ENCODE data around the gene VAPA. TPM values are rescaled to one million over a fixed set of nuclear protein-coding genes. Genes with fewer than 3 reads are reported as not detected.

VAPA gene
- polyA plus RNA-seq, 1 of the 3 experiments (the other 2 are of a cell fraction), result 109 TPM

GRCh38 chr18:9868857-9869714 lies 44.7 kb upstream of the VAPA start:
- TF ChIP-seq, protein P1, sequence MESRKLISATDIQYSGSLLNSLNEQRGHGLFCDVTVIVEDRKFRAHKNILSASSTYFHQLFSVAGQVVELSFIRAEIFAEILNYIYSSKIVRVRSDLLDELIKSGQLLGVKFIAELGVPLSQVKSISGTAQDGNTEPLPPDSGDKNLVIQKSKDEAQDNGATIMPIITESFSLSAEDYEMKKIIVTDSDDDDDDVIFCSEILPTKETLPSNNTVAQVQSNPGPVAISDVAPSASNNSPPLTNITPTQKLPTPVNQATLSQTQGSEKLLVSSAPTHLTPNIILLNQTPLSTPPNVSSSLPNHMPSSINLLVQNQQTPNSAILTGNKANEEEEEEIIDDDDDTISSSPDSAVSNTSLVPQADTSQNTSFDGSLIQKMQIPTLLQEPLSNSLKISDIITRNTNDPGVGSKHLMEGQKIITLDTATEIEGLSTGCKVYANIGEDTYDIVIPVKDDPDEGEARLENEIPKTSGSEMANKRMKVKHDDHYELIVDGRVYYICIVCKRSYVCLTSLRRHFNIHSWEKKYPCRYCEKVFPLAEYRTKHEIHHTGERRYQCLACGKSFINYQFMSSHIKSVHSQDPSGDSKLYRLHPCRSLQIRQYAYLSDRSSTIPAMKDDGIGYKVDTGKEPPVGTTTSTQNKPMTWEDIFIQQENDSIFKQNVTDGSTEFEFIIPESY (IDR thresholded peaks at IDR 0.05; ENCODE audit: borderline replicate concordance, low read depth), result no peak
- TF ChIP-seq NFIC (IDR thresholded peaks at IDR 0.05; ENCODE audit: borderline replicate concordance) (no peak), FOXM1 (IDR thresholded peaks at IDR 0.05; ENCODE audit: low read depth) (no peak), POLR2AphosphoS5 (IDR thresholded peaks at IDR 0.05; ENCODE audit: low read depth, low read length) (no peak), GATA2 (CRISPR knock-in tag; IDR thresholded peaks at IDR 0.05) (peak; percentile 80), EP300 (IDR thresholded peaks at IDR 0.05; ENCODE audit: borderline replicate concordance in 1 of 2, low read depth in 1 of 2, low read length in 1 of 2) (peak in 1 of 2 experiments; percentile 61; a peak in 1 of 4 replicates), FOSL2 (IDR thresholded peaks at IDR 0.05; ENCODE audit: borderline replicate concordance, low read depth) (no peak), TCF12 (IDR thresholded peaks at IDR 0.05) (no peak), ELF1 (IDR thresholded peaks at IDR 0.05) (no peak)
- TF ChIP-seq, protein P2, sequence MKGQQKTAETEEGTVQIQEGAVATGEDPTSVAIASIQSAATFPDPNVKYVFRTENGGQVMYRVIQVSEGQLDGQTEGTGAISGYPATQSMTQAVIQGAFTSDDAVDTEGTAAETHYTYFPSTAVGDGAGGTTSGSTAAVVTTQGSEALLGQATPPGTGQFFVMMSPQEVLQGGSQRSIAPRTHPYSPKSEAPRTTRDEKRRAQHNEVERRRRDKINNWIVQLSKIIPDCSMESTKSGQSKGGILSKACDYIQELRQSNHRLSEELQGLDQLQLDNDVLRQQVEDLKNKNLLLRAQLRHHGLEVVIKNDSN (IDR thresholded peaks at IDR 0.05; ENCODE audit: borderline replicate concordance, low read depth), result no peak
- TF ChIP-seq, protein P3, sequence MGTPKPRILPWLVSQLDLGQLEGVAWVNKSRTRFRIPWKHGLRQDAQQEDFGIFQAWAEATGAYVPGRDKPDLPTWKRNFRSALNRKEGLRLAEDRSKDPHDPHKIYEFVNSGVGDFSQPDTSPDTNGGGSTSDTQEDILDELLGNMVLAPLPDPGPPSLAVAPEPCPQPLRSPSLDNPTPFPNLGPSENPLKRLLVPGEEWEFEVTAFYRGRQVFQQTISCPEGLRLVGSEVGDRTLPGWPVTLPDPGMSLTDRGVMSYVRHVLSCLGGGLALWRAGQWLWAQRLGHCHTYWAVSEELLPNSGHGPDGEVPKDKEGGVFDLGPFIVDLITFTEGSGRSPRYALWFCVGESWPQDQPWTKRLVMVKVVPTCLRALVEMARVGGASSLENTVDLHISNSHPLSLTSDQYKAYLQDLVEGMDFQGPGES (IDR thresholded peaks at IDR 0.05; ENCODE audit: low read depth, low read length), result no peak
- no peaks in the 10 kb centered on the region for H3K36me3 ChIP-seq (replicated peaks in 1 of 2; ENCODE audit: control insufficient read depth in 1 of 2, insufficient read depth in 2 of 2, low read length in 1 of 2)
- peaks cover 20 to 31% of the 10 kb centered on the region in 2 experiments for H3K4me1 ChIP-seq (ENCODE audit: control insufficient read depth in 1 of 2, insufficient read depth in 2 of 2, low read depth in 1 of 2, low read length in 1 of 2)
- peak overlapping the region; percentile 91; the same call in 1 of the 2 replicates for H2AFZ ChIP-seq (ENCODE audit: low read depth)
- DNase-seq, result peak; percentile 60
- H3K9me3 ChIP-seq, result peaks cover 4% of the 10 kb centered on the region; the same call in 1 of the 2 replicates
- peak overlapping the region; percentile 57 to 68 for H3K27ac ChIP-seq (ENCODE audit: low read depth in 2 of 2, low read length in 1 of 2)
- H3K4me2 ChIP-seq, result peak overlapping the region; percentile 1; the same call in 1 of the 2 replicates
- 81% methylated on average over 6 of the region's 6 CpGs for WGBS (ENCODE audit: low lambda C conversion rate)
- no peaks in the 10 kb centered on the region for H4K20me1 ChIP-seq (ENCODE audit: insufficient read depth)
- no peak overlapping the region; the same call in 1 of the 2 replicates for H3K9ac ChIP-seq
- ChIA-PET POLR2A (no interaction called here), CTCF (interaction anchor here (1.0 to 1.3 kb wide), 2 partner anchors 8 to 23 kb away, joined by 4 to 5 read pairs; no protein-coding TSS in a partner anchor)
- no peak overlapping the region for H3K4me3 ChIP-seq (ENCODE audit: low read depth in 2 of 2, low read length in 1 of 2)
- no peaks in the 10 kb centered on the region for H3K9me2 ChIP-seq
- no peaks in the 10 kb centered on the region for H3K79me2 ChIP-seq (ENCODE audit: insufficient read depth)
- peaks cover 20% of the 10 kb centered on the region for H3F3A ChIP-seq (replicated peaks; ENCODE audit: insufficient read depth)
- H3K27me3 ChIP-seq (ENCODE audit: insufficient read depth), result no peaks in the 10 kb centered on the region

All from SK-N-SH (cell line).